Measurements from ENCODE around the gene POU2AF2.

DNA sequence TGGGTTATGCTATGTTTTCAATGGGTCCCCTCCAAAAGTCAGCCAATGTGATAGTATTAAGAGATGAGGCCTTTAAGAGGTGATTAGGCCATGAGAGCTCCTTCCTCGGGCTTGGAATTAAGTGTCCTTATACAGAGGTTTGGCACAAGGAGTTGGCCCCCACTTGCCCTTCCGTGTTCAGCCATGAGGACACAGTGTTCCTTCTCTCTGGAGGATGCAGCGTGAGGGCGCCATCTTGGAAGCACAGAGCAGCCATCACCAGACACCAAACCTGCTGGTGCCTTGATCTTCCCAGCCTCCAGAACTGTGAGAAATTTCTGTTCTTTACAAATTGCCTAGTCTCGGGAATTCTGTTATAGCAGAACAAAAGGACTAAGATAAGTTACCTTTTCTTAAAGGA, 79.7 kb downstream of the POU2AF2 start:
- TF ChIP-seq, protein P1, sequence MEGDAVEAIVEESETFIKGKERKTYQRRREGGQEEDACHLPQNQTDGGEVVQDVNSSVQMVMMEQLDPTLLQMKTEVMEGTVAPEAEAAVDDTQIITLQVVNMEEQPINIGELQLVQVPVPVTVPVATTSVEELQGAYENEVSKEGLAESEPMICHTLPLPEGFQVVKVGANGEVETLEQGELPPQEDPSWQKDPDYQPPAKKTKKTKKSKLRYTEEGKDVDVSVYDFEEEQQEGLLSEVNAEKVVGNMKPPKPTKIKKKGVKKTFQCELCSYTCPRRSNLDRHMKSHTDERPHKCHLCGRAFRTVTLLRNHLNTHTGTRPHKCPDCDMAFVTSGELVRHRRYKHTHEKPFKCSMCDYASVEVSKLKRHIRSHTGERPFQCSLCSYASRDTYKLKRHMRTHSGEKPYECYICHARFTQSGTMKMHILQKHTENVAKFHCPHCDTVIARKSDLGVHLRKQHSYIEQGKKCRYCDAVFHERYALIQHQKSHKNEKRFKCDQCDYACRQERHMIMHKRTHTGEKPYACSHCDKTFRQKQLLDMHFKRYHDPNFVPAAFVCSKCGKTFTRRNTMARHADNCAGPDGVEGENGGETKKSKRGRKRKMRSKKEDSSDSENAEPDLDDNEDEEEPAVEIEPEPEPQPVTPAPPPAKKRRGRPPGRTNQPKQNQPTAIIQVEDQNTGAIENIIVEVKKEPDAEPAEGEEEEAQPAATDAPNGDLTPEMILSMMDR (IDR thresholded peaks at IDR 0.05), result no peak
- TF ChIP-seq POLR2A (IDR thresholded peaks at IDR 0.05), result no peak
